ENCODE results near the gene GPR101.

DNA sequence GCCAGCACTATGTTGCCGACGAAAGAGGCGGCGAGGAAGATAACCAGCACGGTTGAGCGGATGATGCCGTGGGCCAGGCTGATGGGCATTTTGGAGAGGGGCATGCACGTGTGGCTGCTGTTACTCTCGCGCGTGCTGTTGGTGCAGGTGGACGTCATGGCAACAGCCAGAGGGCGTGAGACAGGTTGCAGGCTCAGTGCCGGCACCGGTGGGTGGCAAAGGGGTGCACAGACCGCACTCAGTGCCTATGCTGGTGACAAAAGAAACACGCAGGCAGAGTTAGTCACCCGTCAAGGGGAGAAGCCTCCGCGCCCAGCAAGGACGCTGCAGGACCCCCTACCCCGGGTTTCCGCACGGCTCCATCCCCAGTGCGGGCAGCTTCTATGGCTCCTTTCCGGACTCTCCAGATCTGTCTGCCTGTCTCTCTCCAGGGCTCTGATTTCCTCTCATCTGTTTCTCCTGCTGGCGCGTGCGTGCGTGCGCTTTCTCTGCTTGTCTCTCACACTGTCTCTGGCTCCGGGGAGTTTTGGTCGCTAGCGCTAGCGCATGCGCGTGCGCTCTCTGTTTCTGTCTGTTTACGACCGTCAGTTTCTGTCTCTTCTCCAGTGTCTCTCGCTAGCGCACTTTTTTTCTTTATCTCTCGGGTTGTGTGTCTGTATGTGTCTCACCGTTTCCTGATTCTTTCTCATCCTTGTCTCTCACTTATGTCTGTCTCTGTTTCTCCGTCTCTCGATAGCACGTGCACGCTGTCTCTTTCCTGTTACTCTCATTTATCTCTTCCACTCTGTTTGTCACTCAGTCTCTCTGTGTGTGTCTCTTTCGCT lies 2.1 kb downstream of the GPR101 start:
- TF ChIP-seq, protein P1, sequence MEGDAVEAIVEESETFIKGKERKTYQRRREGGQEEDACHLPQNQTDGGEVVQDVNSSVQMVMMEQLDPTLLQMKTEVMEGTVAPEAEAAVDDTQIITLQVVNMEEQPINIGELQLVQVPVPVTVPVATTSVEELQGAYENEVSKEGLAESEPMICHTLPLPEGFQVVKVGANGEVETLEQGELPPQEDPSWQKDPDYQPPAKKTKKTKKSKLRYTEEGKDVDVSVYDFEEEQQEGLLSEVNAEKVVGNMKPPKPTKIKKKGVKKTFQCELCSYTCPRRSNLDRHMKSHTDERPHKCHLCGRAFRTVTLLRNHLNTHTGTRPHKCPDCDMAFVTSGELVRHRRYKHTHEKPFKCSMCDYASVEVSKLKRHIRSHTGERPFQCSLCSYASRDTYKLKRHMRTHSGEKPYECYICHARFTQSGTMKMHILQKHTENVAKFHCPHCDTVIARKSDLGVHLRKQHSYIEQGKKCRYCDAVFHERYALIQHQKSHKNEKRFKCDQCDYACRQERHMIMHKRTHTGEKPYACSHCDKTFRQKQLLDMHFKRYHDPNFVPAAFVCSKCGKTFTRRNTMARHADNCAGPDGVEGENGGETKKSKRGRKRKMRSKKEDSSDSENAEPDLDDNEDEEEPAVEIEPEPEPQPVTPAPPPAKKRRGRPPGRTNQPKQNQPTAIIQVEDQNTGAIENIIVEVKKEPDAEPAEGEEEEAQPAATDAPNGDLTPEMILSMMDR (IDR thresholded peaks at IDR 0.05): no peak
- TF ChIP-seq POLR2A (IDR thresholded peaks at IDR 0.05): no peak
